SH-SY5Y (cell line): ENCODE measurements around the gene E2F3.

Experiments
- GATA2 ChIP-seq: IDR thresholded peaks from 2 replicates; pipeline ENCODE4 v1.6.1; 2011; ENCODE audit warnings: mild to moderate bottlenecking, low read depth, low read length
- GATA3 ChIP-seq: IDR thresholded peaks from 2 replicates; pipeline ENCODE4 v1.6.1; 2011; ENCODE audit warnings: low read depth, mild to moderate bottlenecking, low read length, moderate library complexity

Gene E2F3

GRCh38 chr6:20461576-20461975 is 59.9 kb downstream of the E2F3 start:
- TF ChIP-seq GATA3 (no peak), GATA2 (no peak)

DNA sequence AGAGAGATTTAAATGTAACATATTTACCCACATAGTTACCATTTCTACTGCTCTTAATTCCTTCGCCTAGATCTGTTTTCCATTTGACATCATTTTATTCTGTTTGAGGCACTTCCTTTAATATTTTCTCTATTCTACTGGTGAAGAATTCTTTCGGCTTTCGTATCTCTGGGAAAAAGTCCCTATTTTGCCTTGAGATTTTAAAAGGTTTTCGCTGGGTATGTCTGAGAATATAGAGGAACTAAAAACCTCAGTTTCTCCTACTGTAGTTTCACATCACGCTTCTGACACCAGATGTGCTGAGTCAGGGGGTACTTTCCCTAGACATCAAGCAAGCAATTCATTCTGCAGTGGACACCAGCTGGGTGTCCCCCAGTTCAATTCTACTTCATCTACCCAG is 61.7 kb downstream of the E2F3 start:
- no peak for TF ChIP-seq GATA2
- no peak for TF ChIP-seq GATA3

GRCh38 chr6:20464041-20464440 is 62.4 kb downstream of the E2F3 start:
- TF ChIP-seq GATA3: no peak
- TF ChIP-seq GATA2: no peak

DNA sequence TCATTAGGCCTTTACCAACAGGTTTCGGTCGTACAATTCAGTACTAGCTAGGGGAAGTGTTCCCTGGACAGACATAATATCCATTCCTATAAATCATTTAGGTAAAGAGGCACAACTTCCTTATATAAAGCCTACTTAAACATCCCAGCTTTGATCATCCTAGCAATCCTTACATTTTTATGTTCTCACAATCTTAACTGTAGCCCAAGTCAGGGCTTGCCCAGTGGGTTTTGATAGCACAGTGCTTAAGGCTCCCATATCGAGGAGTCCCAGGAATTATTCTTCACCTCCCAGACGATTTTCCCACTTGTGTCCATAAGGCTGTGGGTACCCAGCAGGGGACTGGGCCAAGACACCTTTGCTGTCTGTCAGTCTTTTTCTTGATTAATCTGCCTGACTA is 63.2 kb downstream of the E2F3 start:
- TF ChIP-seq GATA3 (no peak), GATA2 (no peak)

- no peak for TF ChIP-seq GATA3
Measured at GRCh38 chr6:20467437-20467836, 65.8 kb downstream of the E2F3 start.

- TF ChIP-seq GATA2 (no peak), GATA3 (no peak)
Measured at GRCh38 chr6:20468209-20468608, 66.5 kb downstream of the E2F3 start.

DNA sequence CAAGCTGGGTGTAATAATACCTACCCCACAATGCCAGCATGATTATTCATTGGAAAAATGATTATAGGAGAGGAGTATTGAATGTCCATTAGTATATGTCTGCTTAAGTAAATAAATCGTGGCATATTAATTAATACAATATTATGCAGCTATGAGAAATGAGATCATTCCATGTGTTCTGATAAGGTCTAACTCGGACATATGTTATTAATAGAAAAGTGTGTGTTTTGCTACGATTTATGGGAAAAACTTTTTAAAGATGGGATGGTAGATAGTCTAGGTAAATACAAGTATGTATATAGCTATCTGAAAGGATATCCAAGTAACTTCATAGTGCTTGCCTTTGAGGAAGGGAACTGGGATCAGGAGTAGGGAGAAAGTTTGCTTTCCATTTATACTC is 71.1 kb downstream of the E2F3 start:
- TF ChIP-seq GATA2 (no peak), GATA3 (no peak)

- TF ChIP-seq GATA2 (no peak), GATA3 (no peak)
Measured at GRCh38 chr6:20473518-20473917, 71.8 kb downstream of the E2F3 start.

GRCh38 chr6:20474874-20475542 is 73.3 kb downstream of the E2F3 start:
- no peak for TF ChIP-seq GATA3
- TF ChIP-seq GATA2: no peak

DNA sequence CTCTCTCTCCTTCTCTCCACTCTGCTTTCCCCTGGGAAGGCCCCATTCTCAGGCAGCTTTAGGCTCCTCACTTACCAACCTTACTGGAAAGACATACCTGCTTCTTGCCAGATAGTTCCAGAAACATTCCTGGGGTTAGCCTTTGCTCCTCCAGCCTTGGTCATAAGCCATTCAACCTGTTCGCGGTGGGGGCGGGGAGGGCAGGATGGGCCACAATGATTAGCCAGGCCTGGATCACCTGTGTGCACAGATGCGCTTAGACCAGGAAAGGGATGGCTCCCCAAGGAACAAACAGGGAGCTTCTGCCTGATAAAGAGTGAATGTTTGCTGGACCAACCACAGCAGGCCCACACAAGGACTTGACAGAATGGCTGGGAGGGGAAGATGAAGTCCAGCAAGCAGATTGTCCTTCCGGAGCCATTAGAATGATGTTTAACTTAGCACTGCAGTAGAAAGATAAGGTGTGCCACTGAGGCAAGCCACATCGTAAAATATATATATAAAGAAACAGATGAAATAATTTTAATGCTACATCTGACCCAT is 74.9 kb downstream of the E2F3 start:
- TF ChIP-seq GATA2 (no peak), GATA3 (no peak)

GRCh38 chr6:20477485-20477884 is 75.8 kb downstream of the E2F3 start:
- TF ChIP-seq GATA3 (no peak), GATA2 (no peak)

DNA sequence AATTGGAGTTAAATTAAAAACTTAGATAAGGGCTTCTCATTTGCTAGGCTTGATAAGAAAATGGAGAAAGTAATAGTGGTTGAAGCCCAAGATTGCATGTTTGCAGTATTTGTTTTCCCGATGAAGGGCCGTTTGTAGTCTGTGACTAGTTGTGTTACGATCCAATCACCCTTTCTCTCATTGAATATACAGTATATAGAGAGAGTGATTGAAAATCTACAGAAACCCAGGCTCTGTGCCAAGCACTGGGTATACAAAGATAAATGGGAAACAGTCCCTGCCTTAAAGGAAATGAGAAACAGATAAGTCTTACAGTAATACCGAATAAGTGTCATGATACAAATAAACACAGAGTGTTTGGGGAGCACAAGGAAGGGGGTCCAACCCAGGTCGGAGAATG is 77.4 kb downstream of the E2F3 start:
- TF ChIP-seq GATA2 (no peak), GATA3 (no peak)

DNA sequence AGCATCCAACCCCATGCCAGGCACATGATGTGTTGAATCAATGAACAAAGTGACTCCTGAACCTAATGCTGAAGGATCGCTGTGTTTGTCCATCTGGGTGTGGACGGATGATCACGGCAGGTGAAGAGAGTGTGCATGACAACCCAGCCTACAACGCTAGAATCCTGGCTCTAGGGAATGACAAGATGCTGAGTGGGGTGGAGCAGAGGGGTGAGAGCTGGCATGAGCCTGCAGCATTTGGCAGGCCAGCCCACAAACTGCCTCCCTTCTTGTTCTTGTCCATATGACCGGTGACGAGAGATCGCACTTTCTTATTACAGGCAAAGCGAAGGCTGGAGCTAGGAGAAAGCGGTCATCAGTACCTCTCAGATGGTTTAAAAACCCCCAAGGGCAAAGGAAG is 77.8 kb downstream of the E2F3 start:
- no peak for TF ChIP-seq GATA3
- TF ChIP-seq GATA2: no peak

GRCh38 chr6:20481281-20481680 is 79.6 kb downstream of the E2F3 start:
- TF ChIP-seq GATA2 (no peak), GATA3 (no peak)

- no peak for TF ChIP-seq GATA2
- no peak for TF ChIP-seq GATA3
Measured at GRCh38 chr6:20483887-20484497, 82.3 kb downstream of the E2F3 start.

DNA sequence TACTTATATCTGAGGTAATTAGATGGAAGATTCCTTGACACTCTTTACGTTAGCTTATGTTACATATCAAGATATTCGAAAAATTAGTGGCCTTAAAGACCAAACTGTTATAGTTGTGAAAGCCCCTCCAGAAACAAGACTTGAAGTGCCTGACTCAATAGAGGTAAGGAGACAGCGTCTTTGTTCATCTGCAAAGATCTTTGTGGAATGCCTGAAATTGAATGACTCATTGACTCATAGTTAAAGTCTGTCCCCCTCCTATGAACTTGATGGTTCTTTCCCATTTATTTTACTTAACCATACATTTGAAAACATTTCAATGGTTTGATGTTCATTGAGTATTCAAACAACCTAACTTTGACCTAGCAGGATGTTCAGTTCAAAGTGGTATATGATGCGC is 85.0 kb downstream of the E2F3 start:
- TF ChIP-seq GATA3 (no peak), GATA2 (no peak)
